GM18517 (cell line): ENCODE data around the gene APCDD1L.
"Not testable (repeated sequence)": the region's sequence is repeated elsewhere in the genome, so short reads cannot be mapped to it uniquely, and the experiment has no call there.

Experiments used
- ATAC-seq: cut with Tn5 transposase; IDR thresholded peaks from one replicate; pipeline ENCODE4 v1.9.1; 2021; ENCODE audit warnings: mild to moderate bottlenecking, moderate library complexity; ENCODE audit not compliant: unreplicated experiment

APCDD1L gene

DNA sequence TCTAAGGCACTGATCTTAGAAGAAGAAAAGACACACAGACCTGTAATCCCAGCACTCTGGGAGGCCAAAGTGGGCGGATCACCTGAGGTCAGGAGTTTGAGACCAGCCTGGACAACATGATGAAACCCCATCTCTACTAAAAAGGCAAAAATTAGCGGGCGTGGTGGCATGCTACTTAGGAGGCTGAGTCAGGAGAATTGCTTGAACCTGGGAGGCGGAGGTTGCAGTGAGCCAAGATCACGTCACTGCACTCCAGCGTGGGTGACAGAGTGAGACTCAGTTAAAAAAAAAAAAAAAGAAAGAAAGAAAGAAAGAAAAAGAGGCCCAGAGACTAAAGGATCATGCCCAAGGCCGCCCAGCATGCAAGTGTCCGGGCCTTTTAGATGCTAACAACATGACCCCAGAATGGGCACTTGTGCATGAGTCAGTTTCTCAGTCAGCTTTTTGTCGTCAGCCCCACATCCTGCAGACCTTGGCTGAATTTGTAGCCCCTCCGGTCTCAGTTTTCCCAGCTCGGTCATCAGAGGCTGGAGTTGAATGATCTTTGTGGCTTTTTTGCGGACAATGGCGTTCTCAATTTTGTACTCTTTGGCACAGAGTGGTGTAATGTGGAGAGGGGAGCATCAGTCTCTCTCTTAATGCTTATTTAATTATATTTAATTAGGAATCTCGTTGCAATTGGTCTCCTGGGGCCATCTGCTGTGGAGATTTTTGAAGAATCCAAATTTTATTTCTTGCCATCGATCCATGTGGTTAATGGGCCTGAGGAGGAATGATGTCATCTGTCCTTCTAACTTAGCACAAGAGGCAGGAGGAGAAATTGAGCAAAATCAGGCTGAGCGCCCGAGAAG is 30.6 kb upstream of the APCDD1L start:
- ATAC-seq, result no peak

DNA sequence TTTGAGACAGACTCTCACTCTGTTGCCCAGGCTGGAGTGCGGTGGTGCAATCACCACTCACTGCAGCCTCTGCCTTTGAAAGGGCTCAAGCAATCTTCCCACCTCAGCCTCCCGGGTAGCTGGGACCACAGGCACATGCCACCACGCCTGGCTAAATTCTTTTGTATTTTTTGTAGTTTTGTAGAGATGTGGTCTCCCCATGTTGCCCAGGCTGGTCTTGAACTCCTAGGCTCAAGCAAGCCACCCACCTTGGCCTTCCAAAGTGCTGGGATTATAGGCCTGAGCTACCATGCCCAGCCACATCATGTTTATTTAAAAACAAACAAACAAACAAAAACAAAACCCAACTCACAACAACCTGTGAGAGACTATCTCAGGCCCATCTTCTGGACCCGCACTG is 29.7 kb upstream of the APCDD1L start:
- ATAC-seq, result no peak

DNA sequence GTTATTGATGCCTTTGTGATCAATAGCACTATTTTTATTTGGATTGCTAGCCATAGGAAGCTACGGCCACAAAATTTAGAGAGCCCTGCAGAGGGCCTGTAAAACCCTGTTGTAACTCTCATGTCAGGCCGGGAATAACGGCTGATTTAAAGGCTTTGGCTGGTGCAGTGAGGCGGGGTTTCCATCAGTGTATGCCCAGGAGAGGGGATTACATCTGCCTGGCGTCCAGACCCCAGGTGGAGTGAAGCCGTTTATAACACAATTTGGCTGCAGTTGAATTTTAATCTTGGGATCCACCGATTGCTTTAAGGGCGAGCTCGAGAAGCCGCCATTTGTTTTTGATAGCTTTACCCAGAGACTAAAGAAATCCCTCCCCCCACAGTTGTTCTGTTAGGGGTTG is 29.1 kb upstream of the APCDD1L start:
- ATAC-seq, result no peak

DNA sequence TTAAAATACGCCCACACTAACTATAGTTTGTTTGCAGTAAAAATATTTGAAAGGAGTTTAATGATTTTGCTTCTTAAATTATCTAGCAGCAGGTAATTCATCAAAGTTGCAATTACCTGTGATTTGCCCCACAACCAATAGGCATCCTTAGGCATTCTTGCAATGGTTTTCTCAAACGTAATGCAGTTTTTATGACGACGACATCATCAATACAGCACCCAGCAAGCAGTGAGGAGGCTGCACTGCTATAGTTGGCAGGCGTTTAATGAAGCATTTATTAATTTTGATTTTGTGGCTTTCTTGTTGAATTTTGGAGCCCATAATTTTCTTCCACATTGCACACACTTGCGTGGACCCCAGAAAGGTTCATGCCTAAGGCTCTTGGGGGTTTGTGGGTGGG is 28.1 kb upstream of the APCDD1L start:
- no peak for ATAC-seq

DNA sequence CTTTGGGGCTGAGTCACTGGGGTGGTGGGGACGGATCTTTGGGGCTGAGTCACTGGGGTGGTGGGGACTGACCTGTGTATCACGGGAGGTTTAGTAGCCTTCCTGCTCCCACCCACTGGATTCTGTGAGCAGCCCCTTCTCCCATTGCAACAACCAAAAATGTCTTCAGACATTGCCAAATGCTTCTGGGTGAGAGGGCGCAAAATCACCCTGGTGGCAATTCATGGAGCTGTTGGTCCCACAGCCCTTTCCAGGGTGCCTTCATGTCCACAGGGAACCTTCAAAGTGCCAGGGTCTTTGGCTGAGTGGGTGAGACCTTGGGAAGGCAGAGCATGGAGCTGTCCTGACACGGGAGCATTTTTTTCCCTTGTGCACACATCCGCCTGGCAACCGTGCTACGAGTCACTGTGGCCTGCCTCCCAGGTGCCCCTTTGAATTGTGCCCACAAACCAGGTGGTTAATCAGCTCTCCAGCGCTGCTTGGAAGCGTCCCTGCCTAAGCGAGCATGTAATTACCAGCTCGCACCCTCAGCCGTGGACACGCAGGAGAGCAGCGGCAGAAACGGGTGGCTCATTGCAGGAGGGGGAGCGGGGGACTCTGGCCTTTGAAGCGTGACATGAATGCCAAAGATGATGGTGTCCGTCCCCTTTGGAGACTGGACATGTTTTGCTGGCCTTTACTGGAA is 27.4 kb upstream of the APCDD1L start:
- no peak for ATAC-seq

DNA sequence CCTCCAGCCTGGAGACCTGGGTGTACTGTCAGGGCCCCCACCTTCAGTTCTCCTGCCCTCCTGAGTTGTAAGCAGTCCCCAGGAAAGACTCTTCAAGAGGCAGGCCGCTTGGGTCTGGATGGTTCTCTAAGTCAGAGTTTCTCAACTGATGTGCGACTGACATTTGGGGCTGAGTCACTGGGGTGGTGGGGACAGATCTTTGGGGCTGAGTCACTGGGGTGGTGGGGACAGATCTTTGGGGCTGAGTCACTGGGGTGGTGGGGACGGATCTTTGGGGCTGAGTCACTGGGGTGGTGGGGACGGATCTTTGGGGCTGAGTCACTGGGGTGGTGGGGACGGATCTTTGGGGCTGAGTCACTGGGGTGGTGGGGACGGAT is 26.8 kb upstream of the APCDD1L start:
- not testable (repeated sequence) for ATAC-seq

DNA sequence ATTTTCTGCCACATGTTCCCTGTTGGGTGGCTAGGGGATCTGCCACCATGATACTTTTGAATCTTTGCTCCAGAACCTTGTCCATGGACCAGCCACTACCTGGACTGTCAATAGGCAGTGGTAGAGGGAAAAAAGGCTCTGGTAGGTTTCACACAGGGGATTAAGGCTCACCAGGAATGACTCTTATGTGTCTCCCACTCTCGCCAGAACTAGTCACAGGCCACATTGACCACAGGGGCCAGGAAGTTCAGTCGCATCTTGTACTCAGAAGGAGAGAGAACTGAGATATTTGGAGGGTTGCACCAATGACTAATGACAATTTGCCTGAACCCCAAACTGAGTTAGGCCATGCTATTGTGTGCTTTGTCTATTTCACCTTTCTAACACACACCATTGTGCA is 23.6 kb upstream of the APCDD1L start:
- ATAC-seq, result no peak

DNA sequence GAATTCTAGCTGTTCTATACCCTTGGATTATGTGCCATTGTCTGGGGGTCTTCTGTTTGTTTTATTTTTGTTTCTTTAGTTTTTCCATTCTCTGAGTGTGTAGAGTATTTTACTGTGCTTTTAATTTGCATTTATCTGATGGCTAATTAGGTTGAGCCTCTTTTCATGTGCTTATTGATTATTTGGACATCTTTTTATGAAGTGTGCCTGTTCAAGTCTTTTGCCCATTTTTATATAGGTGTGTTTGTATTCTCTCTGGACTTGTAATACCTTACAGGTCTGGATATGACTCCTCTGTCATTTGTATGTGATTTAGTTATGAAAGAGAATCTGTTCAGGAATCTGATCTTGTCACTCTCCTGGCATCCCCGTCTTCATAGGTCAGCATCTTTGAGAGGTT is 22.6 kb upstream of the APCDD1L start:
- no peak for ATAC-seq

DNA sequence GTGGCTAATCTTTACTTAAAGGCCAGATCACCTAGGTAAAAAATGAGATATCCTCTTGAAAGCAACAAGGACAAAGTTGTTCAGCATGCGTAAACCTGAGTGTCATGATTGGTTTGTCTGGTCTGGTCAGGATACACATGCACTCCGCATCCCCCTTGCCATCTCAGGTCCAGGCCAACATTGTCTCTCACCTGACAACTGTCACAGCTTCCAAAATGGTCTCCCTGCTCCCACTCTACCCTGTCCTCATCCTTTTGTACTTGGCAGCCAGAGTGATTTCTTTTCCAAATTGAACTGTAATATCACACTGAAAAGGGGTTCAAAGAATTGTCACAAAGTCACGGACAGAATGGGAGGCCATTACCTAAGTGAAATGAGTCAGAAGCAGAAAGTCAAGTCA is 21.1 kb upstream of the APCDD1L start:
- ATAC-seq, result no peak

DNA sequence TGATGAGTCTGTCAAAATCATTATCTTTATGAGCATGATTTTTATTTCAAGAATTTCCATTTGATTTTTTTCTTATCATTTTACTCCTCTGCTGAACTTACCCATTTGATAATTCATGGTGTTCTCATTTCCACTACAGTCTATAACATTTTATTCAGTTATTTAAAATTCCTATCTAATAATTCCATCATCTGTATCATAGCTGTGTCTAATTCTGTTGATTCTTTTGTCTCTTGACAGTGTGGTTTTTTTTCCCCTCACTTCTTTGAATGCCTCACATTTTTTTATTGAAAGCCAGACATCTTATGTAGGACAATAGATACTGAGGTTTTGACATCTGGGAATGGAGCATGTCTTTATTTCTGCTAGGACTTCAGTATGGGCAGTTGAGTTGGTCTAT is 16.5 kb upstream of the APCDD1L start:
- ATAC-seq, result no peak

DNA sequence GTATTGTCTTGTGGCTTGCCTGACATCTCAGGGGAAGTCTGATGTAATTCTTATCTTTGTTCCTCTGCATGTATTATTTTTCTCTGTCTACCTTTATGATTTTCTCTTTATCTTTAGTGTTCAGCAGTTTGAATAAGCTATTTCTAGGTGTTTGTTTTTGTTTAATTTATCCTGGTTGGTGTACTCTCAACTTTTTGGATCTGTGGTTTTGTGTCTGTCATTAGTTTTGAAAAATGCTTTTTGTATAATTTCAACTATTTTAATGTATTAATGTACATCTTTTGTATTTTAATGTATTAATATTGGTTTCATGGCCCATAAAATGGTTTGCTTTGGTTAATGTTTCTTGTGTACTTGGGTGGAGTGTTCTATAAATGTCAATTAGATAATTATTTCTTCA is 15.9 kb upstream of the APCDD1L start:
- ATAC-seq, result no peak

DNA sequence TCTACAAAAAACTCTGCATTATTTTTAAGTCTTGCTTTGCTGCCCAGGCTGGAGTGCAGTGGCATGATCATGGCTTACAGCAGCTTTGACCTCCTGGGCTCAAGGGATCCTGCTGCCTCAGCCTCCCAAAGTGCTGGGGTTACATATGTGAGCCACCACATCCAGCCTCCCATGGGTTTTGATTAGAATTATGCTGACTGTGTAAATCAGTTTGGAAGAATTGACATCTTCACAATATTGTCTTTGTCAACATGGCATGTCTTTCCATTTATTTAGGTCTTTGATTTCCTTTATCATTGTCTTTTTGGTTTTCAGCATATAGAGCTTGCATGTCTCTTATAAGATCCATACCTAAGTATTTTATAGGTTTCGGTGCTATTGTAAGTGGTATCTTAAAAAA is 13.2 kb upstream of the APCDD1L start:
- ATAC-seq, result no peak

DNA sequence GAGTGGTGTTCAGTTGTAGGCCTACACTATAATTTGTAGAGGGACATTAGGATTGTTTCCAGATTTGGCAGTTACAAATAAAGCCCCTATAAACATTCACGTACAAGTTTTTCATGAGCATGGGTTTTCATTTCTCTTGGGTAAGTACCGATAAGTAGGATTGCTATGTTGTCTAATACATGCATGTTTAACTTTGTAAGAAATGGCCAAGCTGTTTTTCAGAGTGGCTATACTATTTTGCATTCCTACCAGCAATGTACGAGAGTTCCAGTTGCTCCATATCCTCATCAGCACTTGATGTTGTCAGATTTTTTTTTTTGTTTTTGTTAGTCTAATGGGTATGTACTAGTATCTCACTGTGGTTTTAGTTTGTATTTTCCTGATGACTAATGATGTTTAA is 11.2 kb upstream of the APCDD1L start:
- ATAC-seq, result no peak

DNA sequence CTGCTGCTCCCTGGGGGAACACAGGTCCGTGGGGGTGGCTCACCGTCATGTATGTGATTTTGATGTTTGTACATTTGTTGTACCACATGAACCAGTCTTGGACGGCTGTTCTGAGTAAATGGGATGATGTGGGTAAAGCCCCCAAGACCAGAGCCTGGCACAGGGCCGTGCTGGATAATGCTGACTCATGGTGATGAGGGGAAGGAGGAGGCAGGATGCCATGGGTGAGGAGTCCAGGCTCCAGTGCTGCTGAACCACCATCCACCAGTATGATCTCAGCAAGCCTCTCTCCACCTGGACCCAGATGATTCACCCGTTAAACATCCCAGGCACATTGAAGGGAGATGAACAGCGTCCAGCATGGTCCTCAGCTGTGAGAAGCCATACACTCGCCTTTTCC is 9.6 kb upstream of the APCDD1L start:
- no peak for ATAC-seq

DNA sequence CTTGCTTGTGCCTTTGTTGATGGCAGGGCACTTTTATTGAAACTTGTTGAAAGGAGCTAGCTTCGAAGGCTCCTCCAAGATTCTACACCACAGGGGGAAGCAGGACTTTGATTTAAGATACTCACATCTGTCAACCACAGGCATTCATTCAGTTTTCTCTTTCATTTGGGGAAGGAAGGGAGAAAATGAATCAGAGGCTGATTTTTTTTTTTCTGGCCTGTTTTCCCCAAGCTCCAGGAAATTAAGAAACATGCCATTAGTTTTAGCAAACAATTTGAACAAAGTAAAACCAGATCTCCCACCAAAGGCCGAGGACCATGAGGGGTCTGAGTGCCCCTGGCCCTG is 8.7 kb upstream of the APCDD1L start:
- no peak for ATAC-seq

DNA sequence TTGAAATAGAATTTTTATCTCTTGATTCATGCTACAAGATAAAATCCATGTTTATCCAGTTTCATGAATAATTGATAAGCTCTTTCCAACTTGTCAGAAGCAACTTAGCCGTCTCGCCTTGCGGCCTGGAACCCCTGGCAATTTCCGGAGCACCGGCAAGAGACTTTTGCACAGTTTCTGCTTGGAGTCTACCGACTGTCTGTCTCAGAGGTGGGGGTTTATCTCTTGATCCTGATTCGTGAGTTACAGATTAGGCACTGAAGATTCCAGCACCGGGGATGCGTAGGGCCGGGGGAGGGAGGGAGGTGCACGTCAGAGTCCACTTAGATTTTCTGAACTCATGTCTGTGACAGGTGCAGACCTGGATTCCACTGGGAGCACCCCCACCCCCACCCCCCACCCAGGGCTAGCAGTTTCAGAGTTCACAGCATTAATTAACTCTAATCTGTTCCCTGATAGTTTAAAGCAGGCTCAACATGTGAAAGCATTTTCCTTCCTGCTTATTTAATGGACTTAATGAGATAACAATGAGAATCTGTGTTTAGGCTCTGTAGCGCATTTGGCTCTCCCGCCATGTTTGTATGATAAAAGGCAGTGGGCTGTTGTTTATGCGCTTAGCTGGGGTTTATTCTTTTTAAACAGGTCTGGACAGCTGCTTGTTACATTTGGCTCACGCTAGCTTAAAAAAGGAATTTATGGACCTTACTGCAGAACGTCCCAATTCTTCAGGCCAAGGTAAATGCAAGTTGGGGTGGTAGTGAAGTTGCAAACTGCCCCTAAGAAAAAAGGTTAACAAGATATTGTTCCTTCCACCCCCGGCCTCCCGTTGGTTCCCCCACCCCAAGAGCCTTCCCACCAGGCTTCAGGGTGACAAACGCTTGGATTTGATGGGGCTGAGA is 8.1 kb upstream of the APCDD1L start:
- ATAC-seq, result no peak

DNA sequence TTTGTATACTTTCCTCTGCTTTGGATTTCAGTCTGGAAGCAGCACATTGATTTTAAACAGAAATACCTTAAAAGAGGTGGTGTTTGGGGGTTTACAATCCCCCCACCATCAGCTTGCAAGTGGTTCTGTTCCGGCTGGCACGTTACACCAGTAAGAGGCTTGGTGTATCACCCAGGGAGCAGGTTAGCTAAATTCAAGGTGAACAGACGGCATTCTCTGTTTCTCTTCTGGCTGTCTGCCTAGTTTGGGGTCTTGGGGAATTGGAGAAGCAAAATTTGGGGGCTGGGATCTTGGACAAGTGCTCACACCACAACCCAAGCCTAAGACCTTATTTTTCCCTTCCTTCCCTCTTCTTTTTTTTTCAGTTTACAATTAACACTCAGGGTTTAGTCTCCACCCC is 7.5 kb upstream of the APCDD1L start:
- ATAC-seq, result no peak

DNA sequence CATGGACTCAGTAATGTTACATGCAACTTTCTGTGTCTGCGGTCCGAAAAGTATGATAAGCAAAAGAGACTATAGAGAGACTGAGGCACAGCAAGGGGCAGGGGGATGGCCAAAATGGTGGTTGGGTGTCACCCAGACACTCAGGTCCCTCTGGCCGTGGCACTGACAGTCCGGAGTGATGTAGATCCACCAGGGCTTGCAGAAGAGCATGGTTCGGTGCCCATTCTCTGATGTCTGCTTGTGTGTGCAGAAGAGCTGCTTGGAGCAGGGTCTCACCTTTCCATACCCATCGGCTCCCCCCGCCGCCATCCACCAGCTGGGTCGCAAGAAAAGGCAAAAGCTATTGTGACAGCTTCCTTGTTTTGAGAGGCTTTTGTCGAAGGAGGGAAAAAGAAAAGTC is 6.6 kb upstream of the APCDD1L start:
- ATAC-seq, result no peak

DNA sequence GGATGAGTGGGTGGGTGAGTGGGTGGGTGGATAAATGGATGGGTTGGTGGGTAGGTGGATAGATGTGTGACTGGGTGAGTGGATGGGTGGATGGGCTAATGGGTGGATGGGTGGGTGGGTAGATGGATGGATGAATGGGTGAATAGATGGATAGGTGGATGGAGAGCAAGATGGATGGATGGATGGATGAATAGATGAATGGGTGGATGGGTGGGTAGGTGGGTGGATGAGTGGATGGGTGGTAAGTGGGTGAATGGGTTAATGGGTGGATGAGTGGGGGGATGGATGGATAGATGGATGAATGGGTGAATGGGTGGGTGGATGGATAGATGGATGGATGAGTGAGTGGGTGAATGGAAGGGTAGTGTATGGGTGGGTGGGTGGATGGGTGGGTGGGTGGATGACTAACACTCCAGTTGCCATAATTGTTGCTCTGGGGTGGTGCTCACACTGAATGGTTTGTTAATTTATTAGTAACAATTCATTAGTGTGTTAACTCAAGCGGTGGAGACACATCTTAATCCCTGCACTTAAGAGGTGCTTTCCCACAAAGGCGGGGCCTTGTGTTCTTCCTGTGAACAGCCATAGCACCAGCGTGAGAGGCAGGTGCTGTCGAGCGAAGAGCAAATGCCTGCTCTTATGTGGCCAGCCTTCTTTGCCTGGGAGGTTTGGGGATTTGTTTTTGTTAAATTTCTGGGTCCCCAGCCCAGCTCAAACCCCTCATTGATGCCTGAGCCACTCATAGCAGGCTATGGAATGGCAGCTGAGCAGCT is 4.9 kb upstream of the APCDD1L start:
- no peak for ATAC-seq

DNA sequence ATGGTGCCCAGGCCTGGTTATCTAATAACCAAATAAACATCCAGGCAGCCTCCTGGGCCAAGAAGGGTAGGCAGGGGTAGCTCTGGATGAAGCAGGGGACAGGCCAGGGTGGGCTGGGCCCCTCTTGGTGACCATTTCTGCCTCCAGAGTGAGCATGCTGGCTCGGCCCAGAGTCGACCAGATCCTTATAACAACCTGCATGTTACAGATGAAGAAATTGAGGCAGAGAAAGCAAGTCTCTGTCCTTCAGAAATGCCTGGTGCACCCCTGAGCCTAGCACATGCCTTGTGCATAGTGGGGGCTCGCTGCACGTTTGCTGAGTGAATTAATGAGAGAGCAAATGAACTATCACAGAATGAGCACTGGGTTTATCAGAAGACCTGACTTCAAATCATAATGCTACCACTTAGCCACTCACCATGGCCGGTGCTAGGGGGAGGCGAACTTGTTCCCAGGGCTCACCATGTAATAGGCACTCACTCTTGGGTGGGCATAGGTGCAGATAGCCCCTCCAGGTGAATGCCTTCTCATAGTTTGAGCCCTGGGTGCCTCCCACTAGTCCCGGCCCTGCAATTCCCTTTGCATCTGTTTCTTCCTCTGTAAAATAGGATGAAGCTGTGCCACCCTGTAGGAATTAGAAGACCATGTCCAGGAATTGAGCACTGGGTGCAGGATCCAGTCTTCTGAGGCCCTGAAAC is 3.8 kb upstream of the APCDD1L start:
- no peak for ATAC-seq
